DOHH2 (cell line): ENCODE data around the gene DRD2.

Source experiments
- H3F3A ChIP-seq: fragments of 200-600 bp; sonication (generic), shearing (Covaris generic); 2 replicates; pipeline ENCODE4 v1.6.0; 2016; ENCODE audit warnings: antibody characterized with exemption, mild to moderate bottlenecking; ENCODE audit not compliant: control insufficient read depth, insufficient read depth
- H3K27ac ChIP-seq: fragments of 200-600 bp; sonication (generic); 2 replicates; pipeline ENCODE4 v1.5.1; 2014; ENCODE audit warnings: low read depth, mild to moderate bottlenecking, low read length, moderate library complexity
- H3K27me3 ChIP-seq: fragments of 200-600 bp; sonication (generic); 2 replicates; pipeline ENCODE4 v1.6.1; 2014; ENCODE audit warnings: mild to moderate bottlenecking, low read length, mixed read lengths; ENCODE audit not compliant: control insufficient read depth
- H3K36me3 ChIP-seq: fragments of 200-600 bp; sonication (generic); 2 replicates; pipeline ENCODE4 v1.6.1; 2014; ENCODE audit warnings: mild to moderate bottlenecking, low read length, moderate library complexity, mixed read lengths; ENCODE audit not compliant: control insufficient read depth
- H3K4me1 ChIP-seq: fragments of 200-600 bp; sonication (generic); 2 replicates; pipeline ENCODE4 v1.6.1; 2014; ENCODE audit warnings: mild to moderate bottlenecking, low read length, mixed read lengths; ENCODE audit not compliant: control insufficient read depth
- H3K4me2 ChIP-seq: fragments of 200-600 bp; sonication (generic); 2 replicates; pipeline ENCODE4 v1.6.0; 2014; ENCODE audit warnings: mild to moderate bottlenecking, low read length, moderate library complexity
- H3K4me3 ChIP-seq: fragments of 200-600 bp; sonication (generic); 2 replicates; pipeline ENCODE4 v1.5.1; 2014; ENCODE audit warnings: mild to moderate bottlenecking, low read length, mixed read lengths
- H3K79me2 ChIP-seq: fragments of 200-600 bp; sonication (generic); 2 replicates; pipeline ENCODE4 v1.6.1; 2014; ENCODE audit warnings: mild to moderate bottlenecking, low read length, mixed read lengths; ENCODE audit not compliant: control insufficient read depth
- H3K9me2 ChIP-seq: fragments of 200-600 bp; sonication (generic); replicated peaks from 2 replicates; pipeline ENCODE4 v1.6.1; 2014; ENCODE audit warnings: mild to moderate bottlenecking, low read length, mixed read lengths; ENCODE audit not compliant: control insufficient read depth
- H3K9me3 ChIP-seq: fragments of 200-600 bp; sonication (generic); 2 replicates; pipeline ENCODE4 v1.6.1; 2014; ENCODE audit warnings: antibody characterized with exemption, low read length, mixed read lengths; ENCODE audit not compliant: control insufficient read depth, insufficient read depth
- H4K20me1 ChIP-seq: fragments of 200-600 bp; sonication (generic); 2 replicates; pipeline ENCODE4 v1.6.0; 2014; ENCODE audit warnings: low read depth, mild to moderate bottlenecking, antibody characterized with exemption, low read length, moderate library complexity; ENCODE audit not compliant: control insufficient read depth, insufficient read depth
- CTCF ChIP-seq: fragments of 200-600 bp; sonication (generic); IDR thresholded peaks from one replicate; pipeline ENCODE4 v1.5.1; 2014; ENCODE audit warnings: antibody characterized with exemption, mild to moderate bottlenecking, low read depth, low read length; ENCODE audit not compliant: poor library complexity, severe bottlenecking
- EZH2phosphoT487 ChIP-seq: fragments of 200-600 bp; sonication (generic); IDR thresholded peaks from 2 replicates; pipeline ENCODE4 v1.6.1; 2017; ENCODE audit warnings: borderline replicate concordance, mild to moderate bottlenecking, antibody characterized with exemption, low read length, moderate library complexity, mixed read lengths

DRD2 gene

GRCh38 chr11:113405724-113406478 lies 69.3 kb downstream of the DRD2 start:
- Histone ChIP-seq H3F3A (no peaks in the 10 kb centered on the region), H3K27ac (no peak overlapping the region), H3K9me2 (no peaks in the 10 kb centered on the region), H3K36me3 (no peaks in the 10 kb centered on the region), H3K4me3 (no peak overlapping the region), H3K79me2 (no peaks in the 10 kb centered on the region), H3K27me3 (no peaks in the 10 kb centered on the region), H3K4me1 (no peaks in the 10 kb centered on the region), H3K4me2 (no peak overlapping the region), H3K9me3 (no peaks in the 10 kb centered on the region), H4K20me1 (no peaks in the 10 kb centered on the region)
- TF ChIP-seq CTCF (no peak), EZH2phosphoT487 (no peak)

- no peak for TF ChIP-seq EZH2phosphoT487
- H3K4me1 ChIP-seq, result no peaks in the 10 kb centered on the region
- no peaks in the 10 kb centered on the region for H3K9me2 ChIP-seq
- no peak overlapping the region for H3K4me3 ChIP-seq
- no peaks in the 10 kb centered on the region for H3K27me3 ChIP-seq
- H3K27ac ChIP-seq, result no peak overlapping the region
- no peaks in the 10 kb centered on the region for H3F3A ChIP-seq
- H3K4me2 ChIP-seq, result no peak overlapping the region
- H3K9me3 ChIP-seq, result no peaks in the 10 kb centered on the region
- no peaks in the 10 kb centered on the region for H4K20me1 ChIP-seq
- H3K79me2 ChIP-seq, result no peaks in the 10 kb centered on the region
- no peaks in the 10 kb centered on the region for H3K36me3 ChIP-seq
Measured at GRCh38 chr11:113404859-113405430, 70.3 kb downstream of the DRD2 start.

- Histone ChIP-seq H4K20me1 (no peaks in the 10 kb centered on the region), H3K4me3 (no peak overlapping the region), H3K79me2 (no peaks in the 10 kb centered on the region), H3K27ac (no peak overlapping the region), H3K4me1 (no peaks in the 10 kb centered on the region), H3K4me2 (no peak overlapping the region), H3K27me3 (no peaks in the 10 kb centered on the region), H3K9me3 (no peaks in the 10 kb centered on the region), H3F3A (no peaks in the 10 kb centered on the region), H3K9me2 (no peaks in the 10 kb centered on the region), H3K36me3 (no peaks in the 10 kb centered on the region)
- TF ChIP-seq CTCF (no peak), EZH2phosphoT487 (no peak)
Measured at GRCh38 chr11:113401718-113402117, 73.5 kb downstream of the DRD2 start.

- H3K27me3 ChIP-seq, result no peaks in the 10 kb centered on the region
- H3K36me3 ChIP-seq, result no peaks in the 10 kb centered on the region
- no peaks in the 10 kb centered on the region for H3K79me2 ChIP-seq
- H3K27ac ChIP-seq, result no peak overlapping the region
- H3K4me2 ChIP-seq, result no peak overlapping the region
- no peak for TF ChIP-seq CTCF
- TF ChIP-seq EZH2phosphoT487, result no peak
- H4K20me1 ChIP-seq, result no peaks in the 10 kb centered on the region
- no peaks in the 10 kb centered on the region for H3K4me1 ChIP-seq
- H3F3A ChIP-seq, result no peaks in the 10 kb centered on the region
- no peaks in the 10 kb centered on the region for H3K9me2 ChIP-seq
- H3K4me3 ChIP-seq, result no peak overlapping the region
- H3K9me3 ChIP-seq, result no peaks in the 10 kb centered on the region
Measured at GRCh38 chr11:113400631-113401230, 74.5 kb downstream of the DRD2 start.
